Cardiac fibroblast (primary cell): Measurements from ENCODE around the gene STXBP6.
A peak's percentile ranks its signal among the peaks of the same experiment; 100 is the strongest.
"Not testable (repeated sequence)": the region's sequence is repeated elsewhere in the genome, so short reads cannot be mapped to it uniquely, and the experiment has no call there.

Experiments
- DNase-seq, 2 donors: peaks; one replicate each; pipeline versions ENCODE4 v3.0.0 to v3.0.0-alpha.2; 2010; ENCODE audit warnings: low read depth in 2 of 2
- H3K4me3 ChIP-seq, 2 donors: replicated peaks in 1 of 2; 1 replicate in 1 of 2; 2 replicates in 1 of 2; pipeline ENCODE4 v1.5.1; 2011; ENCODE audit warnings: low read depth in 2 of 2, low read length in 2 of 2, mild to moderate bottlenecking in 2 of 2, moderate library complexity in 1 of 2
- TF ChIP-seq, protein P1 (sequence below): IDR thresholded peaks from one replicate; pipeline ENCODE4 v1.5.1; 2011; ENCODE audit warnings: low read depth, mild to moderate bottlenecking, low read length, inconsistent platforms

STXBP6 gene

DNA sequence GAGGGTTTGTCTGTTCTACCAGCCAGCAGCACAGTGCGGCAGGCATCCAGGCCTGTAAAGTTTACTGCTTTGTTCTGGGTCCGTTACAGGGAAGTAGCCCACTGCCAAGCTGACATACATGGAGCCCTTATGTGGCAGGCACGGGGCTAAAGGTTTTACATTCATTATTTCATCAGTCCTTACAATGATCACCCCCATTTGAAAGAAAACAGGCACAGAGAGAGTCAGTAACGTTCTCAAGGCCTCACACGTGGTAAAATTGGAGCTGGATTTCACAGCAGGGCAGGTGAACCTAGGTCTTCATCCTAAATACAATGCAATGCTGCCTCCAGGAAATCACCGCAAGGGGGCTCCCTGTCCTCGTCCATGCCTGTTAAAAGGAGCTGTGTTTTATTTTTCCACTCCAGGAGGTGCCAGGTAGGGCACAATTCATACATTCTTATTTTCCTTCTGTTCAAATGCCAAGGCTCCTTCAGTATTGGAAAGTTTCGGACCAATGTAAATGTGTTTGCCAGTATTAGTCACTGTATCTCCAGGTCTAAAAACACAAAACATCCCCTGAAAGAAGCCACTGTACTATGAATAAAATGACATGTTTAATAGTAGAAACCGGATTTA is 243.8 kb downstream of the STXBP6 start:
- TF ChIP-seq, protein P1, sequence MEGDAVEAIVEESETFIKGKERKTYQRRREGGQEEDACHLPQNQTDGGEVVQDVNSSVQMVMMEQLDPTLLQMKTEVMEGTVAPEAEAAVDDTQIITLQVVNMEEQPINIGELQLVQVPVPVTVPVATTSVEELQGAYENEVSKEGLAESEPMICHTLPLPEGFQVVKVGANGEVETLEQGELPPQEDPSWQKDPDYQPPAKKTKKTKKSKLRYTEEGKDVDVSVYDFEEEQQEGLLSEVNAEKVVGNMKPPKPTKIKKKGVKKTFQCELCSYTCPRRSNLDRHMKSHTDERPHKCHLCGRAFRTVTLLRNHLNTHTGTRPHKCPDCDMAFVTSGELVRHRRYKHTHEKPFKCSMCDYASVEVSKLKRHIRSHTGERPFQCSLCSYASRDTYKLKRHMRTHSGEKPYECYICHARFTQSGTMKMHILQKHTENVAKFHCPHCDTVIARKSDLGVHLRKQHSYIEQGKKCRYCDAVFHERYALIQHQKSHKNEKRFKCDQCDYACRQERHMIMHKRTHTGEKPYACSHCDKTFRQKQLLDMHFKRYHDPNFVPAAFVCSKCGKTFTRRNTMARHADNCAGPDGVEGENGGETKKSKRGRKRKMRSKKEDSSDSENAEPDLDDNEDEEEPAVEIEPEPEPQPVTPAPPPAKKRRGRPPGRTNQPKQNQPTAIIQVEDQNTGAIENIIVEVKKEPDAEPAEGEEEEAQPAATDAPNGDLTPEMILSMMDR = peak; percentile 81
- DNase-seq = peak; percentile 65 to 66
- H3K4me3 ChIP-seq = no peak overlapping the region

DNA sequence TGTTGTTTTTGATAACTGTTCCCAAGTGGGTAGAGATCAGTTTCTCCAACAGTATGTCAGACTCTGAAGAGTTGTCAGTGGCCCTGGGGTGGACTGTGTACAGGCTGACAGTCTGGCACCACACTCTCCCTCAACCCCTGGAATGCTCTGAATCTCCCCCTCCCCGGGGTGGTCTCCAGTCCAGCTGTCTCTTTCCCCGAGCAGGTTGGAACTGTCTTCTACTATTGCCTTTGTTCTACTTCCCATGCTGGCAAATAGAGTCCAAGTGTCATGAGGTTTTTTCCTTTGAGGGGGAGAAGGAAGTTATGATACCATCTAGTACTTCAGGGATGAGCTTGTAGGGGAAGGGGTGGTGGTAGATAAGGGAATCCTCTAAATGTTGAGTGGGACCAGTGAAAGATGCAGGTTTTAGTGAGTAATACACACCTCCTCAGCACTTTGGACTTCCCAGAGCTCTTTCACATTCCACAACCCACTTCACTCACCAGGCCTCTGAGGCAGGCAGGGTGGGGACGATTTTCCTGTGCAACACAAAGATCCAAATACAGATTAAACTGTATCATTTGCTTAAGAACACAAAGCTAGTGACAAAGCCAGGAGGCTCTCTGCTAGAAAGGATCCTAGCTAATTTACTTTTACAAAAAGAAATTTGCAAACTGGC is 245.3 kb downstream of the STXBP6 start:
- DNase-seq = no peak
- TF ChIP-seq, protein P1 = no peak
- no peak overlapping the region for H3K4me3 ChIP-seq

DNA sequence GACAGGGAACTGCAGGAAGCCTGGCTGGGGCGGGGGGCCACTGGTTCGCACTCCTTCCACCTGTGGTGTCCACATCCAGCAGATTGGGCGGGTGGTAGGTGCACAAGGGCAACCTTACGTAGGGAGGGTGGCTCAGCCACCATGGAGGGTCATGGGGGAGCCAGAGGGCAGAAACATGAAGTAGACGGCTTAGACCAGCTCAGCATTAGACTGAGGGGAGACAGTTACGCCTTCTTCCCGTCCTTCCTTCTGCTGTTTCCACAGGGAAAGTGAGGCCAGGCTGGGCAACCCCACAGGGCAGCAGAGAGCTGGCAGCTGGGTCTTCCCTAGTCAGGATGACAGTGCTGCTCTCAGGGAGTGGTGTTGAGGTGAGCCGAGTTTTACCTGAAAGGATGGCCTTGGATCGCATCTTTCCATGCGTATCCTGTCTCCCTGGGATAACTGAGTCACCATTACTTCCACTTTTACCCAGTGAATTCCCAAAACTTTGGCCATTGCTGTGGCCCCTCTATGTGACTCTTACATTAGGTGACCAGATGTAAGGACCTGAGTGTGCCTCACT is 245.9 kb downstream of the STXBP6 start:
- H3K4me3 ChIP-seq = no peak overlapping the region
- no peak for DNase-seq
- TF ChIP-seq, protein P1 = no peak

DNA sequence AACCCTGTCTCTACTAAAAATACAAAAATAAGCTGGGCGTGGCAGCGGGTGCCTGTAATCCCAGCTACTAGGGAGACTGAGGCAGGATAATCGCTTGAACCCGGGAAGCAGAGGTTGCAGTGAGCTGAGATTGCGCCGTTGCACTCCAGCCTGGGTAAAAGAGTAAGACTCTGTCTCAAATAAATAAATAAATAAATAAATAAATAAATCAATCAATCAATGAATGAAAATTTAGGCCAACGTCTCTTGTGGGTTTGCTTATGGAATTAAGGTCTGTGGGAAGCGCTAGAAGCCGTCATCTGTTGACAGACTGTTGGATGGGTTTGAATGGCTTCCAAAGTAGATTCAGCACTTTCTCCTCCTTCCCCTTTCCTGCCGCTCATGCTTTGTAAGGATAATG is 246.5 kb downstream of the STXBP6 start:
- DNase-seq, H3K4me3 ChIP-seq: not testable (repeated sequence)

DNA sequence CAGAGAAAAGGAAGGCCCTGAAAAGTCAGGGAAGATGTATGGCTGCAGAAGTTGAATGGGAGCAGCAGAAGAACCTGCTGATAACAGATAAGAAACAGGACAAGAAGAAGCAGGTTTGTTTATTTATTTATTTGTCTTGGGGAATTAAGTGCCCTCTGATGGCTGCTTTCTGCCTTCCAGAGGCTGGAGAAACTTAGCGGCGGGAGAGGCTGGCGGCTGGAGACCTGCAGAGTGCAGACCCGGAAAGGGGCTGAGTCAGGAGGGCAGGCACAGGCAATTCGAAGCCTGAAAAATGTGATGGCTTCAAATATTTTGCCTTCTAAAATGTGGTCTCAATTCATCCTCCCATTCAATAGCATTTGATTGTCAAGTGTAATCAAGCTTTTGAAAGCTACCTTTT is 247.7 kb downstream of the STXBP6 start:
- no peak overlapping the region for H3K4me3 ChIP-seq
- TF ChIP-seq, protein P1 = no peak
- DNase-seq = no peak

DNA sequence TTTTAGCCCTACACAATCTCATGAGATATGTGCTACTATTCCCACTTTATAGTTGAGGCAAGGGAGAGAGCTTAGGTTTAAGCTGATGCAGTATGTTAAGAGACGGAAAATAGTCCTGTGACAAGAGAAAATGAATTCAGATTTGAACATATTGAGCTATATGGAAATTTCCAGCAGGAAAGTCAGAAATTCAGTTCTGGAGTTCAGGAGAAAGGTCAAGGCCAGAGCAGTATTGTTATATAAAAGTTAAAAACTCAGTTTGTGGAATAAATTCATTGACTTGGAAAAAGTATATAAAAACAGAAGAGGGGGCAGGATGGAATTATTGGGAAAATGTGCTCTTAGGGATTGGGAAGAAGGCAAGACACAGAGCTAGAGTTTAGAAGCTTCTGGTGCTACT is 248.9 kb downstream of the STXBP6 start:
- no peak overlapping the region for H3K4me3 ChIP-seq
- DNase-seq = no peak
- TF ChIP-seq, protein P1 = no peak

DNA sequence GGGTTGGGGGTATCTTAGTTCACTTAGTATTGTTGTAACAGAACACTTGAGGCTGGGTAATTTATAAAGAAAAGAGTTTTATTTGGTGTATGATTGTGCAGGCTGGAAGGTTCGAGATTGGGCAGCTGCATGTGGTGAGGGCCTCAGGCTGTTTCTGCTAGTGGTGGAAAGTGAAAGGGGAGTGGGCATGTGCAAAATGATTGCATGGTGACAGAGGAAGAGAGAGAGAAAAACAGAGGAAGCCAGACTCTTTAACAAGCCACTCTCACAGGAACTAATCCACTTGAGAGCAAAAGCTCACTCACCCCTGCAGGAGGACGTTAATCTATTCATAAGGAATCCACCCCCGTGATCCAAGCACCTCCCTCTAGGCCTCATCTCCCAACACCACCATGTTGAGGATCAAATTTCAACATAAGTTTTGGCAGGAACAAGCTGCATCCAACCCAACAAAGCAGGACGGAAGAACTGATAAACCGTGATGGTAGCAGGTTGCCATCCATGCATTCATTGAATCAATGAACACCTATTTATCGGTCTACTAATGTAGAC is 251.0 kb downstream of the STXBP6 start:
- TF ChIP-seq, protein P1 = no peak
- H3K4me3 ChIP-seq = no peak overlapping the region
- DNase-seq = no peak
